Astrocyte of the cerebellum (primary cell): ENCODE measurements around the gene APCDD1.

Source experiments
- DNase-seq: peaks from one replicate; pipeline ENCODE4 v3.0.0-alpha.2; 2011; ENCODE audit warnings: low read depth
- H3K4me3 ChIP-seq: 2 replicates; pipeline ENCODE4 v1.5.1; 2011; ENCODE audit warnings: mild to moderate bottlenecking, low read depth, low read length, moderate library complexity
- CTCF ChIP-seq: IDR thresholded peaks from 2 replicates; pipeline ENCODE4 v1.5.1; 2012; ENCODE audit warnings: low read length, low read depth, moderate library complexity, mild to moderate bottlenecking; ENCODE audit errors: missing control alignments
- in situ Hi-C: cut with HindIII; loops from 2 replicates; pipeline ENCODE4 v1.10.0; 2017; ENCODE audit warnings: low sequenced_read_pairs

The APCDD1 gene

DNA sequence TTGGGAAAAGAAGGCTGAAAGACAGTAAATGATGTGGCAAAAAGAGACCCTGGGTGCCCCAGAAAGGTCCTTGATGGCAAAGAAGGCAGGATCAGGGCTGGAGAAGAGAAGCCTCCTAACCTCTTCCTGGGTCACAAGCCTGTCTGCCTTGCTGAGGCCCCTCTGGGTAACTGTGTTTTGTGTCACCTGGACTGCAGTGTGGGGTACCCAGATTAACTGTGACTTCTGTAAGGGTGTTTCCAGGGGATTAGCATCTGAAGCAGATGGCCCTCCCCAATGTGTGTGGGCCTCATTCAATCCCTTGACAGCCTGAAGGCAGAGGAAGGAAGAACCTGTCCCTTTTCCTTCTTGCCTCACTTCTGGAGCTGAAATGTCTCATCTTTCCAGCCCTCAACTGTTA is 35.6 kb upstream of the APCDD1 start:
- TF ChIP-seq CTCF = no peak
- H3K4me3 ChIP-seq = no peak overlapping the region
- in situ Hi-C loops = no loop called here
- DNase-seq = no peak

- DNase-seq = no peak
- TF ChIP-seq CTCF = no peak
- in situ Hi-C loops = no loop called here
- no peak overlapping the region for H3K4me3 ChIP-seq
These were observed 34.9 kb upstream of the APCDD1 start for GRCh38 chr18:10419420-10420103.

- in situ Hi-C loops = no loop called here
- no peak overlapping the region for H3K4me3 ChIP-seq
These were observed 33.7 kb upstream of the APCDD1 start for GRCh38 chr18:10420561-10421352.

GRCh38 chr18:10421859-10422258 is 32.6 kb upstream of the APCDD1 start:
- DNase-seq = peak; percentile 82
- no peak overlapping the region for H3K4me3 ChIP-seq
- in situ Hi-C loops = no loop called here
- TF ChIP-seq CTCF = no peak

More at GRCh38 chr18:10420561-10421352, 33.7 kb upstream of the APCDD1 start:
- TF ChIP-seq CTCF = no peak
- peak; percentile 58 for DNase-seq

GRCh38 chr18:10422731-10423130 is 31.7 kb upstream of the APCDD1 start:
- in situ Hi-C loops = no loop called here
- no peak for TF ChIP-seq CTCF
- H3K4me3 ChIP-seq = no peak overlapping the region
- DNase-seq = no peak

- DNase-seq = no peak
- H3K4me3 ChIP-seq = no peak overlapping the region
- in situ Hi-C loops = no loop called here
- no peak for TF ChIP-seq CTCF
These were observed 29.7 kb upstream of the APCDD1 start for GRCh38 chr18:10424585-10425307.
